Retina (tissue), 1 donor: ENCODE results near the gene APOB.

Source experiments
- DNase-seq: peaks from one replicate; pipeline ENCODE4 v3.0.0-alpha.2; 2016

Gene APOB

DNA sequence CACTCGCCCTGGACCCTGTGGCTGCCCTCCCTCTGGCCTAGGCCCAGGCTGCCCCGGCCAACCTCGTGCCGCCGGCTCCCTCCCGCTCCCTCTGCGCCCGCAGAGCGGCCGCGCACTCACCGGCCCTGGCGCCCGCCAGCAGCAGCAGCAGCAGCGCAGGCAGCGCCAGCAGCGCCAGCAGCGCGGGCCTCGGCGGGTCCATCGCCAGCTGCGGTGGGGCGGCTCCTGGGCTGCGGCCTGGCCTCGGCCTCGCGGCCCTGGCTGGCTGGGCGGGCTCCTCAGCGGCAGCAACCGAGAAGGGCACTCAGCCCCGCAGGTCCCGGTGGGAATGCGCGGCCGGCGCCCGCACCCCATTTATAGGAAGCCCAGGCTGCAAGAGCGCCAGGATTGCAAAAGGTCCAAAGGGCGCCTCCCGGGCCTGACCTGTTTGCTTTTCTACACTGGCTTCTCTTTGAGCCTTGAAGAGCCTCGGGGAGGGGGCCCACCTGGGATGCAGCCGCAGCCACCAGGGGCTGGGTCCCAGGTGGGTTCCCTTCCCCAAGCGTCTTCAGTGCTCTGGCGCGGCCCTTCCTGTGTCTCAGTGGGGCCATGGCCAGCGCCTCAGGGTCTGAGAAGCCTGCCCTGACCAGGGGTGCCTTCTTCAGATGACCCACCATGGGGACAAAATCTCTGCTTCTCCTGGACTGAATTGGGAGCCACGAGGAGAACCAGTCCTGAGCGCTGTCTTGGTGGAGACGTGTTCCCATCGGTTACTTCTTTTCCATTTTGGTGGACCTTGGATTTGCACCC, at the start of gene APOB:
TSS of gene APOB (minus strand) at position 330 of the 789 bp plus-strand sequence. CDS start at position 202, 128 bp downstream.
- DNase-seq: peak; percentile 51

- DNase-seq: no peak
Observed at GRCh38 chr2:21092308-21092869, 48.5 kb upstream of the APOB start.

GRCh38 chr2:21084401-21084800, 40.5 kb upstream of the APOB start:
- DNase-seq: no peak

- no peak for DNase-seq
Observed at GRCh38 chr2:21083482-21083881, 39.6 kb upstream of the APOB start.

DNA sequence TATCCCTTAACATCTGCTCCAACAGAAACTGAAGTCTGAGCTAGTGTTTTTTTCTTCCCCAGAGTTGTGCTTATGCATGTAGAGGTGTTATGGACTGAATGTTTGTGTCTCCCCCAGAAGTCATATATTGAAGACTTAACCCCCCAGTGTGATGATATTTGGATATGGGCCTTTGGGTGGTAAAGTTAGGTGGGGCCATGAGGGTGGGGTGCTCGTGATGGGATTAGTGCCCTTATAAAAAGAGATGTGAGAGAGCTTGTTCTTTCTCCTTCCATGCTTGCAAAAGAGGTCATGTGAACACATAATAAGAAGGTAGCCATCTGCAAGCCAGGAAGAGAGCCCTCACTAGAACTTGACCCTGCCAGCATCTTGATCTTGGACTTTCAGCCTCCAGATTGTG, 34.4 kb upstream of the APOB start:
- DNase-seq: no peak

DNA sequence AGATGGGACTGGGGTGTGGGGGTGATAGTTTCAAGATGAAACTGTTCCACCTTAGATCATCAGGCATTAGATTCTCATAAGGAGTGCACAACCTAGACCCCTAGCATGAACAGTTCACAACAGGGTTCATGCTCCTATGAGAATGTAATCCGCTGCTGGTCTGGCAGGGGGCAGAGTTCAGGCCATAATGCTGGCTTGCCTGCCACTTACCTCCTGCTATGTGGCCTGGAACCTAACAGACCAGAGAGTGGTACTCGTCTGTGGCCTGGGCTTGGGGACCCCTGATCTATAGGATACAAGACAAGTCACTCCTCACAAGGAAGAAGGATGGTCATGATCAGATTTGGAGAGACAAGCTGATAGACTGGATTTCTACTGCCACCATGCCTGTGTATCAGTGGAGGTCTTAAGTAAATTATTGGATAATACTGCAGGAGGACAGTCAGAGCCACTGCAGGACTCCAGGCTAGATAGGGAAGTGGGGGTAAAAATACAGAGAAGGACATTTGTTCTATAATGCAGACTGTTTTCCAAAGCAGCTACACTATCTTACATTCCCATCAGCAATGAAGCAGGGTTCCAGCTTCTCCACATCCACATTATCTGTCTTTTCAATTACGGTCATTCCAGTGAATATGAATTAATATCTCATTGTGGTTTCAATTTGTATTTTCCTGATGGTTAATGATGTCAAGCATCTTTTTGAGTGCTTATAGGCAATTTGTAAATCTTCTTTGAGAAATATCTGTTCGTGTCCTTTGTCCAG, 28.8 kb upstream of the APOB start:
- no peak for DNase-seq

GRCh38 chr2:21070341-21071257, 26.7 kb upstream of the APOB start:
- no peak for DNase-seq

DNA sequence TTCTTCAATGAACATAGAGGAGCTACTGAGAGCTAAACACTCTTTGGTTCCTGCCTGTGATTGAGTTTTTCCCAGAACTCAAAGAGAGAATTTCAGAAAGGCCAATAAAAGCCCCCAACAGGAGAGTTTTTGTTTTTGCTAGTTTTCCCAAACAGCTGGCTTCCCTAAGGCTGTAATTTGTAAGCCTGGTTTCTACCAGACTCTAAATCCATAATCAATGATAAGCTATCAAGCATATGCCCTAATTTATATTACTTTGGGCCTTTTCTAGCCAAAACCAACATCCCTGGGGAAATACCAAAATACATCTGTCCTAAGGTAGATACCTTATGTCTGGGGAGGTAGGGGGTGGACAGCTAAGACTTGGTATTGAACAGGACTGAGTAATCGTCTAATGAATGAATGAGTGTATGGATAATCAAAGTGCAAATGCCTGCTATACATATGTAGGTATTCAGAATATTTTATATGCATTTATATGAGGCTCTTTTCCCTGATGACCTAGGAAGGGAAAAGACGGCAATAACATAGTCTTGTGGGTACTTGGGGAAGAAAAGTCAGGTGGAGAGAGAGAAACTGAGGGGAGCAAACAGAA, 26.0 kb upstream of the APOB start:
- DNase-seq: no peak

GRCh38 chr2:21067859-21068537, 24.1 kb upstream of the APOB start:
- no peak for DNase-seq

- no peak for DNase-seq
Observed at GRCh38 chr2:21067125-21067524, 23.3 kb upstream of the APOB start.

GRCh38 chr2:21059885-21060610, 16.2 kb upstream of the APOB start:
- DNase-seq: no peak

GRCh38 chr2:21057097-21057496, 13.2 kb upstream of the APOB start:
- no peak for DNase-seq

DNA sequence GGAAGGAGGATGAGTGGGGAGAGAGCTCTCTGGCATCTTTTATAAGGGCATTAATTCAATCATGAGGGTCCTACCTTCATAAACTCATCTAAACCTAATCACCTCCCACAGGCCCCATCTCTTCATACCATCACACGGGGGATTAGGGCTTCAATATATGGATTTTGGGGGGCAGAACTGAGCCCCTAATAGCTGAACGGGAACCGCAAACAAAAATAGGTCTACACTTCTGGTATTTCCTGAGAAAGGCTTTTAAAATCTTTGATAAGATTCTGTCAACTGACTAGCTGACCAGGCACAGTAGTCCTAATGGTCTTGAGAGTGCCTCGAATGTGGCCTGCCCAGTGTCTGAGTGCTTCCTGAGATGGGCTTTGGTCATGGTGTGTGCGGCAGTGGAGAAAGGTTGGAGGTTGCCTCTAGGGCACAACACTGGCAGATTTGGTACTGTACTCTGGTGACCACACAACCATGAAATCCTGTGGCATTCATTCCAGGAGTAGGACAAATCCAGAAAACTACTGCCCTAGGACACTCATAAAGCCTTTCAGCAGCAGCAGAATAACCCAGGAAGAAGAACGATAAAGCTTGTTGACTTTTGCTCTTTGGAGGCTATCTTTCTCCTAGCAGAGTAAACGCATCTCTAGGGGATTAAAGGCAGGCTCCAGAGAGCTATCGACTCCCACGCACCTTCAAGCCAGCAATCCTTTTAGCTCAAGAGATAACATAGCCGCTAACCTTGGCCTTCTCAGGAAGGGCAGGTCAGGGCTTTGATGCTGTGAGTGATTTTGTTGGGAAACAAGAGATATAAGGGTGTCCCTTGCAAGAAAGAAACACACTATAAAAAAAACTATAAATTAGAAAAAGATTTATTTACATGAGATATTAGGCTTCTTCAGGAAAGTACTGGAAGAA, 12.3 kb upstream of the APOB start:
- DNase-seq: no peak

DNA sequence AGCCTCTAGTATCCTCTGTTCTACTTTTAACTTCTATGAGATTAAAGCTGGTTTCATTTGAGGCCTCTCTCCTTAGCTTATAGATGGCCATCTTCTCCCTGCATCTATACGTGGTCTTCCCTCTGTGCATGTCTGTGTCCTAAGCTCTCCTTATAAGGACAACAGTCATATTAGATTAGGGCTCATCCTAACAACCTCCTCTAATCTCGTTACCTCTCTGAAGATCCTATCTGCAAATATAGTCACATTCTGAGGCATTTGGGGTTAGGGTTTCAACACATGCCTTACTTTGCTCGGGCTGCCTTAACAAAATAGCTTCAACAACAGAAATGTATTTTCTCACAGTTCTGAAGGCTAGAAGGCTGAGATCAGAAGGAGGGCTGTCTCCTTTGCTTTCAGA, 11.6 kb upstream of the APOB start:
- no peak for DNase-seq

GRCh38 chr2:21054011-21054410, 10.1 kb upstream of the APOB start:
- no peak for DNase-seq

DNA sequence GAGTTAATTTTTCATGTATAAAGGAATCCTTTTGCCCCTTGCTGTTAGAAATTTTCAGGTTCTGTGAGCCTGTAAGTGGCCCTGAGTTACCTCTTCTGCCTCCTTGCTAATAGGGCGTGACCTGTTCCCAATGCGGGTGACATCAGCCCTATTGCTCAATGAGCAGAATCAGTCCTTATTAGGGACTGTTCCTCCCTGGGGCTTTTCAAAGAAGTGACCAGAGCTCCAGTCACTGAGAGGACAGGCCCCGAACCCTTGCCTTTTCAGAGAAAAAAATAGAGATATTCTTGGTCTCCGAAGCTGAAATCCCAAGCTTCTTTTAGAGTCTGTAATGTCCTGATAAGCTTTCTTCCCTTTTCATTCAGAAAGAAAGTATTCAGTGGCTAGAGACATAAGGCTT, 8.2 kb upstream of the APOB start:
- no peak for DNase-seq

GRCh38 chr2:21050164-21050563, 6.3 kb upstream of the APOB start:
- DNase-seq: no peak

DNA sequence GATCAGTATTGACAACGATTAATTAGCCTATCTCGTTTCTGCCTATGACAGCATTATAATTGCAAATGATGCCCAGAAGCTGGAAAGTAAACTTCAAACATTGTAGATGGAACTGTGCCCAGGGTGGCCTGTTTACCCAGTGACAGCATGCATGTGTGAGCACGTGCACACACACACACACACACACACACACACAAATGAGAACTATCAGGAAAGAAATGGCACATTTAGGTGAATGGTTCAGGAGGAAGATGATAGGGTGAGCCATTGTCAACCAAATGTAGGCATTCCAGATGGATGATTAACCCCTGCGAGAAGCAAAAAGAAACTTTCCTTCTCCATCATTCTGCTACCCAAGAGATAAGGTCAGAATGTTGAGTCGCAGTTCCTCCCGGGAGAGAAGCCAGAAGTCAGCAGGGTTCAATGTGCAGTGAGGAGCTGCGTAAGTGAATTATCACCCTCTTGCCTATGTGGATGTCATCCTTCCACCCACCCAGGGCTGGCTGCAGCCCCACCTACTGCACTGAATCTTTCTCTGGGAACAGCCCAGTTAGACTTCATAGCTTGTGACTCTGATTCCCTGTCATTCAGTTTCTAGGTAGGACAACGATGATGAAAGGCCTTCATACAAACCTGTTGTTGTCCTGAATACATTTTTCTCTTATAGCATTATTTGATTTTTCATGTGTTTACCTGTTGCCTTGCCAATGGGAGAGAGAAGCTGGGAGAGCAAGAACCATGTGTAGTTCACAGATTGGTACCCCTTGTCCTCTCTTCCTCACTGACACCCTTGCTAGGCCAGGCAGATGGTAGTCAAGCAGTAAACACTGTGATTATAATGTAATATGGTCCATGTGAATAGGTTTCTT, 3.5 kb upstream of the APOB start:
- DNase-seq: no peak

GRCh38 chr2:21046506-21046905, 2.6 kb upstream of the APOB start:
- no peak for DNase-seq
